HepG2 (cell line): ENCODE measurements around the gene PARD3. TPM values are rescaled to one million over a fixed set of nuclear protein-coding genes. Genes with fewer than 3 reads are reported as not detected.

ENCODE experiments used
- ATAC-seq: fragments of 200-7000 bp; cut with Tn5 transposase; 3 replicates; pipeline ENCODE4 v1.9.1; 2020; ENCODE audit warnings: mild to moderate bottlenecking, moderate library complexity
- BruUV-seq: library from RNA; stranded (reverse); fragments of 400-500 nt; replicated peaks from 2 replicates; lab custom pipeline; 2021; lab: Mats Ljungman, UMichigan
- CTCF ChIA-PET: fragments of 300-600 bp; formaldehyde crosslinking; extraction: SDS; loops from one replicate; lab custom pipeline; 2021; ENCODE audit warnings: low total read pairs, inconsistent platforms, low intra/inter-chr PET ratio; lab: Yijun Ruan, JAX
- POLR2A ChIA-PET: fragments of 350-600 bp; sonication (Branson Sonifier 250); formaldehyde crosslinking; loops from one replicate; lab custom pipeline; 2020; ENCODE audit warnings: antibody characterized with exemption, inconsistent platforms; lab: Yijun Ruan, JAX
- DNase-seq: peaks from one replicate; pipeline ENCODE4 v3.0.0-alpha.2; 2015; ENCODE audit warnings: low spot score
- FAIRE-seq: peaks from 3 replicates; lab custom pipeline; 2011; peaks lifted over from hg19 to GRCh38; lab: Jason Lieb, UNC
- H2AFZ ChIP-seq: one replicate; pipeline ENCODE4 v1.6.1; 2011; ENCODE audit warnings: low read length, inconsistent platforms
- H3K27ac ChIP-seq: fragments of 300-600 bp; 3 replicates; pipeline ENCODE4 v1.8.0; 2011; ENCODE audit warnings: mixed run types, mild to moderate bottlenecking, mixed read lengths, low read length, inconsistent platforms; ENCODE audit not compliant: insufficient read depth; ENCODE audit errors: extremely low read length
- H3K27me3 ChIP-seq, 2 experiments: fragments of 200-600 bp in 1 of 2; 2 replicates in 1 of 2; 3 replicates in 1 of 2; pipeline versions ENCODE4 v1.6.0 to v1.8.0; 2011; ENCODE audit warnings: low read length in 2 of 2, mild to moderate bottlenecking in 2 of 2, moderate library complexity in 2 of 2, inconsistent platforms in 1 of 2; ENCODE audit not compliant: insufficient read depth in 2 of 2, control insufficient read depth in 1 of 2
- H3K36me3 ChIP-seq, 2 experiments: fragments of 200-600 bp in 1 of 2; replicated peaks in 1 of 2; 2 replicates in 1 of 2; 3 replicates in 1 of 2; pipeline versions ENCODE4 v1.5.1 to v1.8.0; 2011; ENCODE audit warnings: low read length in 2 of 2, inconsistent platforms in 1 of 2; ENCODE audit not compliant: insufficient read depth in 2 of 2, control insufficient read depth in 1 of 2
- H3K4me1 ChIP-seq: 2 replicates; pipeline ENCODE4 v1.5.1; 2012; ENCODE audit warnings: low read length, inconsistent platforms; ENCODE audit not compliant: insufficient read depth
- H3K4me2 ChIP-seq: 2 replicates; pipeline ENCODE4 v1.6.0; 2011; ENCODE audit warnings: low read depth, low read length, inconsistent platforms
- H3K4me3 ChIP-seq, 3 experiments: fragments of 200-600 bp in 1 of 3; sonication (generic), shearing (Covaris generic) in 1 of 3; replicated peaks in 1 of 3; 2 replicates each; pipeline ENCODE4 v1.5.1; 2011 to 2016; ENCODE audit warnings: low read length in 3 of 3, inconsistent platforms in 2 of 3, low read depth in 2 of 3, mild to moderate bottlenecking in 2 of 3, control low read depth in 1 of 3, mixed read lengths in 1 of 3; ENCODE audit not compliant: insufficient read depth in 1 of 3
- H3K79me2 ChIP-seq: one replicate; pipeline ENCODE4 v1.6.1; 2011; ENCODE audit warnings: low read length, inconsistent platforms; ENCODE audit not compliant: insufficient read depth
- H3K9ac ChIP-seq: 2 replicates; pipeline ENCODE4 v1.6.0; 2011; ENCODE audit warnings: mild to moderate bottlenecking, low read depth, low read length, inconsistent platforms; ENCODE audit not compliant: insufficient read depth
- H3K9me3 ChIP-seq: 2 replicates; pipeline ENCODE4 v1.5.1; 2012; ENCODE audit warnings: mild to moderate bottlenecking, low read length
- H4K20me1 ChIP-seq: 2 replicates; pipeline ENCODE4 v1.6.0; 2011; ENCODE audit warnings: inconsistent platforms, mild to moderate bottlenecking, low read length, moderate library complexity; ENCODE audit not compliant: insufficient read depth
- ATF7 ChIP-seq, 2 experiments: fragments of 450-650 bp in 1 of 2; sonication (generic) in 1 of 2; formaldehyde crosslinking in 1 of 2; IDR thresholded peaks; 2 replicates each; pipeline versions ENCODE4 v1.4.0 to v1.6.1; 2016 to 2020; ENCODE audit warnings: antibody characterized with exemption in 1 of 2, mild to moderate bottlenecking in 1 of 2, missing genetic modification reagents in 1 of 2
- EZH2 ChIP-seq: conservative IDR thresholded peaks from 2 replicates; pipeline ENCODE4 v1.6.1; 2012; ENCODE audit warnings: mild to moderate bottlenecking, low read depth, low read length, moderate library complexity
- NFKB2 ChIP-seq: sonication (generic); formaldehyde crosslinking; IDR thresholded peaks from 2 replicates; pipeline ENCODE4 v1.4.0; 2020; ENCODE audit warnings: missing genetic modification reagents, borderline replicate concordance
- PITX1 ChIP-seq: sonication (generic); formaldehyde crosslinking; IDR thresholded peaks from 2 replicates; pipeline ENCODE4 v1.5.1; 2020; ENCODE audit warnings: mild to moderate bottlenecking, missing genetic modification reagents
- STAG1 ChIP-seq: sonication (generic); formaldehyde crosslinking; IDR thresholded peaks from 2 replicates; pipeline ENCODE4 v1.4.0; 2020; ENCODE audit warnings: missing genetic modification reagents
- ZNF224 ChIP-seq: sonication (generic); formaldehyde crosslinking; IDR thresholded peaks from 2 replicates; pipeline ENCODE4 v1.5.0; 2020; ENCODE audit warnings: mild to moderate bottlenecking, missing genetic modification reagents
- ZNF44 ChIP-seq: sonication (generic); formaldehyde crosslinking; IDR thresholded peaks from 2 replicates; pipeline ENCODE4 v1.5.1; 2020; ENCODE audit warnings: mild to moderate bottlenecking, missing genetic modification reagents
- ZNF720 ChIP-seq: sonication (generic); formaldehyde crosslinking; IDR thresholded peaks from 2 replicates; pipeline ENCODE4 v1.4.0; 2020; ENCODE audit warnings: missing genetic modification reagents
- WGBS: methylation state at CpG from one replicate; pipeline ENCODE4 v1.1.6; 2017; ENCODE audit warnings: low lambda C conversion rate; 5-methylcytosine and 5-hydroxymethylcytosine counted together
- in situ Hi-C: cut with HindIII; loops from 2 replicates; pipeline ENCODE4 v1.10.0; 2017; ENCODE audit warnings: low pct_unique_long_range_greater_than_20kb; ENCODE audit not compliant: extremely low pct_ligation_motif_present
- intact Hi-C: fragments of 100-400 bp; cut with micrococcal nuclease; formaldehyde crosslinking; loops from one replicate; pipeline ENCODE4 v1.10.0; 2022; ENCODE audit not compliant: unreplicated experiment
- polyA plus RNA-seq, 8 experiments: library from polyadenylated mRNA; depleted of rRNA in 3 of 8; stranded (reverse) in 7 of 8; unstranded in 1 of 8; fragments of >200 nt; fragmentation: Illumina TruSeq in 4 of 8; extraction: Trizol in 4 of 8; gene quantifications; 2 replicates each; pipeline versions ENCODE4 v1.2.1 to v1.2.3, GENCODE V29; 2011 to 2016; ENCODE audit warnings: low read depth in 4 of 8, missing spikeins in 1 of 8, mixed read lengths in 1 of 8; ENCODE audit not compliant: insufficient read depth in 1 of 8
- total RNA-seq, 5 experiments: library from RNA; depleted of rRNA; stranded (reverse); fragments of >200 nt; fragmentation: Illumina TruSeq; extraction: Trizol; gene quantifications; 2 replicates each; pipeline ENCODE4 v1.2.3, GENCODE V29; 2016; ENCODE audit warnings: low read depth in 1 of 5
- TF ChIP-seq, protein P1 (sequence below): sonication (generic); formaldehyde crosslinking; IDR thresholded peaks from 2 replicates; pipeline ENCODE4 v1.4.0; 2020; ENCODE audit warnings: missing genetic modification reagents, borderline replicate concordance
- TF ChIP-seq, protein P2 (sequence below): sonication (generic); formaldehyde crosslinking; IDR thresholded peaks from 2 replicates; pipeline ENCODE4 v1.4.0; 2020; ENCODE audit warnings: missing genetic modification reagents, borderline replicate concordance
- TF ChIP-seq, protein P3 (sequence below): IDR thresholded peaks from 2 replicates; pipeline ENCODE4 v1.6.1; 2016; ENCODE audit warnings: missing compliant biosample characterization, missing genetic modification reagents, borderline replicate concordance

The PARD3 gene
- total and polyA plus RNA-seq, 2 of the 13 experiments (the other 11 are each of a cell fraction or from before 2014, with no cell fraction given) = 40.9 to 60.0 TPM

DNA sequence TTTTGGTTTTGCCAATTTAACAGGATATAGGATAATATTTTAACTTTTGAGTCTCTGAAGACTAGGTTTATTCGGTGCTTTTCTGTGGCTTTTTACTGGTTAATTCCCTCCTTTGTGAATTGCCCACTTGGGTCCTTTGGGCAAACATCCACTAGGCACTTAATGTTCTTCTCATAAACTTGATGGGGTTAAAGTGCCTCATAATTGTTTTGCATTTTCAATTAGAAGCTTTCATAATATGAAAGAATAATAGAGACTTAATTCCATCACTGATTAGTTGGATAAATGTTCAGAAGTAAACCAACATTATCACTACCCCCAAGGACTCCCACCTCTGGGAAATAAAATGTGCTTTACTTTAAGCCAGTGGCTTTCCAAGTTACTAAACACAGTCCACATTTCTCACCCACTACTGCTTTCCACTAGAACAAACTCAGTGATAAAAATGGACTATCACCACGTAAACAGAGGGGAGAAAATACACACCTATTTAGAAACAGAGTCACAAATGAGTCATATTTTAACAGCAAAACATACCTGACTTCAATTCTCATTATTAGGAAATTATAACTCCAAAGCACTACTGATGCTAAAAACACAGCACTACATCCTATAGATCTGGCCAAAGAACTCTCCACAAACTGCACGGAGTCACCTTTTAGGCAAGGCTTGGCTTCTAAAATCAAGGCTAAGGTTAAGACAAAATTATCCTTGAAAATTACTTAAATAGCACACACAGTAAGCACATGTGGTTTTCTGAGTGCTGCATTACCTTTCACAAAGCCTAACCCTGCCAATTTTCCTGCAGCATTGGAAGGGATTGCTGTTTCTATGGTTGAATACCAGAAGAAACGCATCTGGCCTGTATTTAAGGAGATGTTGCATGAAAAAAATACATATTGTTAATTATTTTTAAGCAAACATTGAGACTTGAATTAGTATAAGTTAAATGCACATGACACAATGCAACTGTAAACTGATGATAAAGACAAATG is 41.2 kb downstream of the PARD3 start:
- BruUV-seq = TSS peak; percentile 9
- no peak for FAIRE-seq
- intact Hi-C loops = no loop called here

More for the DNA sequence above, 41.2 kb downstream of the PARD3 start:
- Histone ChIP-seq H3K4me2 (no peak overlapping the region), H3K4me3 (no peak overlapping the region), H3K9ac (no peak overlapping the region), H3K27me3 (no peaks in the 10 kb centered on the region), H3K27ac (no peak overlapping the region), H3K9me3 (no peaks in the 10 kb centered on the region), H3K36me3 (no peaks in the 10 kb centered on the region; a peak in 1 of 5 replicates), H3K79me2 (peaks cover 88% of the 10 kb centered on the region), H3K4me1 (peaks cover 22% of the 10 kb centered on the region; the same call in 1 of the 2 replicates), H2AFZ (no peak overlapping the region), H4K20me1 (peaks cover 10% of the 10 kb centered on the region)
- POLR2A ChIA-PET = no interaction called here
- WGBS = 97% methylated on average over 4 of the region's 4 CpGs
- DNase-seq (no peak), ATAC-seq (no peak)
- no peak for TF ChIP-seq ZNF224
- TF ChIP-seq NFKB2 (CRISPR knock-in tag) = no peak
- no peak for TF ChIP-seq ATF7 (IDR thresholded peaks at IDR 0.05)
- no peak for TF ChIP-seq ATF7 (CRISPR knock-in tag; IDR thresholded peaks at IDR 0.05)
- no peak for TF ChIP-seq ZNF44
- TF ChIP-seq STAG1 = no peak
- no peak for TF ChIP-seq ZNF720
- TF ChIP-seq EZH2 = no peak
- TF ChIP-seq, protein P1, sequence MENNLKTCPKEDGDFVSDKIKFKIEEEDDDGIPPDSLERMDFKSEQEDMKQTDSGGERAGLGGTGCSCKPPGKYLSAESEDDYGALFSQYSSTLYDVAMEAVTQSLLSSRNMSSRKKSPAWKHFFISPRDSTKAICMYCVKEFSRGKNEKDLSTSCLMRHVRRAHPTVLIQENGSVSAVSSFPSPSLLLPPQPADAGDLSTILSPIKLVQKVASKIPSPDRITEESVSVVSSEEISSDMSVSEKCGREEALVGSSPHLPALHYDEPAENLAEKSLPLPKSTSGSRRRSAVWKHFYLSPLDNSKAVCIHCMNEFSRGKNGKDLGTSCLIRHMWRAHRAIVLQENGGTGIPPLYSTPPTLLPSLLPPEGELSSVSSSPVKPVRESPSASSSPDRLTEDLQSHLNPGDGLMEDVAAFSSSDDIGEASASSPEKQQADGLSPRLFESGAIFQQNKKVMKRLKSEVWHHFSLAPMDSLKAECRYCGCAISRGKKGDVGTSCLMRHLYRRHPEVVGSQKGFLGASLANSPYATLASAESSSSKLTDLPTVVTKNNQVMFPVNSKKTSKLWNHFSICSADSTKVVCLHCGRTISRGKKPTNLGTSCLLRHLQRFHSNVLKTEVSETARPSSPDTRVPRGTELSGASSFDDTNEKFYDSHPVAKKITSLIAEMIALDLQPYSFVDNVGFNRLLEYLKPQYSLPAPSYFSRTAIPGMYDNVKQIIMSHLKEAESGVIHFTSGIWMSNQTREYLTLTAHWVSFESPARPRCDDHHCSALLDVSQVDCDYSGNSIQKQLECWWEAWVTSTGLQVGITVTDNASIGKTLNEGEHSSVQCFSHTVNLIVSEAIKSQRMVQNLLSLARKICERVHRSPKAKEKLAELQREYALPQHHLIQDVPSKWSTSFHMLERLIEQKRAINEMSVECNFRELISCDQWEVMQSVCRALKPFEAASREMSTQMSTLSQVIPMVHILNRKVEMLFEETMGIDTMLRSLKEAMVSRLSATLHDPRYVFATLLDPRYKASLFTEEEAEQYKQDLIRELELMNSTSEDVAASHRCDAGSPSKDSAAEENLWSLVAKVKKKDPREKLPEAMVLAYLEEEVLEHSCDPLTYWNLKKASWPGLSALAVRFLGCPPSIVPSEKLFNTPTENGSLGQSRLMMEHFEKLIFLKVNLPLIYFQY (CRISPR knock-in tag) = no peak
- TF ChIP-seq, protein P2, sequence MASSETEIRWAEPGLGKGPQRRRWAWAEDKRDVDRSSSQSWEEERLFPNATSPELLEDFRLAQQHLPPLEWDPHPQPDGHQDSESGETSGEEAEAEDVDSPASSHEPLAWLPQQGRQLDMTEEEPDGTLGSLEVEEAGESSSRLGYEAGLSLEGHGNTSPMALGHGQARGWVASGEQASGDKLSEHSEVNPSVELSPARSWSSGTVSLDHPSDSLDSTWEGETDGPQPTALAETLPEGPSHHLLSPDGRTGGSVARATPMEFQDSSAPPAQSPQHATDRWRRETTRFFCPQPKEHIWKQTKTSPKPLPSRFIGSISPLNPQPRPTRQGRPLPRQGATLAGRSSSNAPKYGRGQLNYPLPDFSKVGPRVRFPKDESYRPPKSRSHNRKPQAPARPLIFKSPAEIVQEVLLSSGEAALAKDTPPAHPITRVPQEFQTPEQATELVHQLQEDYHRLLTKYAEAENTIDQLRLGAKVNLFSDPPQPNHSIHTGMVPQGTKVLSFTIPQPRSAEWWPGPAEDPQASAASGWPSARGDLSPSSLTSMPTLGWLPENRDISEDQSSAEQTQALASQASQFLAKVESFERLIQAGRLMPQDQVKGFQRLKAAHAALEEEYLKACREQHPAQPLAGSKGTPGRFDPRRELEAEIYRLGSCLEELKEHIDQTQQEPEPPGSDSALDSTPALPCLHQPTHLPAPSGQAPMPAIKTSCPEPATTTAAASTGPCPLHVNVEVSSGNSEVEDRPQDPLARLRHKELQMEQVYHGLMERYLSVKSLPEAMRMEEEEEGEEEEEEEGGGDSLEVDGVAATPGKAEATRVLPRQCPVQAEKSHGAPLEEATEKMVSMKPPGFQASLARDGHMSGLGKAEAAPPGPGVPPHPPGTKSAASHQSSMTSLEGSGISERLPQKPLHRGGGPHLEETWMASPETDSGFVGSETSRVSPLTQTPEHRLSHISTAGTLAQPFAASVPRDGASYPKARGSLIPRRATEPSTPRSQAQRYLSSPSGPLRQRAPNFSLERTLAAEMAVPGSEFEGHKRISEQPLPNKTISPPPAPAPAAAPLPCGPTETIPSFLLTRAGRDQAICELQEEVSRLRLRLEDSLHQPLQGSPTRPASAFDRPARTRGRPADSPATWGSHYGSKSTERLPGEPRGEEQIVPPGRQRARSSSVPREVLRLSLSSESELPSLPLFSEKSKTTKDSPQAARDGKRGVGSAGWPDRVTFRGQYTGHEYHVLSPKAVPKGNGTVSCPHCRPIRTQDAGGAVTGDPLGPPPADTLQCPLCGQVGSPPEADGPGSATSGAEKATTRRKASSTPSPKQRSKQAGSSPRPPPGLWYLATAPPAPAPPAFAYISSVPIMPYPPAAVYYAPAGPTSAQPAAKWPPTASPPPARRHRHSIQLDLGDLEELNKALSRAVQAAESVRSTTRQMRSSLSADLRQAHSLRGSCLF (CRISPR knock-in tag) = no peak
- no peak for TF ChIP-seq PITX1
- TF ChIP-seq, protein P3, sequence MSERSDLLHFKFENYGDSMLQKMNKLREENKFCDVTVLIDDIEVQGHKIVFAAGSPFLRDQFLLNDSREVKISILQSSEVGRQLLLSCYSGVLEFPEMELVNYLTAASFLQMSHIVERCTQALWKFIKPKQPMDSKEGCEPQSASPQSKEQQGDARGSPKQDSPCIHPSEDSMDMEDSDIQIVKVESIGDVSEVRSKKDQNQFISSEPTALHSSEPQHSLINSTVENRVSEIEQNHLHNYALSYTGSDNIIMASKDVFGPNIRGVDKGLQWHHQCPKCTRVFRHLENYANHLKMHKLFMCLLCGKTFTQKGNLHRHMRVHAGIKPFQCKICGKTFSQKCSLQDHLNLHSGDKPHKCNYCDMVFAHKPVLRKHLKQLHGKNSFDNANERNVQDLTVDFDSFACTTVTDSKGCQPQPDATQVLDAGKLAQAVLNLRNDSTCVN (CRISPR knock-in tag) = no peak
- CTCF ChIA-PET = no interaction called here
- in situ Hi-C loops = no loop called here
